A673 (cell line): ENCODE measurements around the gene OGDH. TPM values are rescaled to one million over a fixed set of nuclear protein-coding genes. Genes with fewer than 3 reads are reported as not detected.

Experiments used
- BruUV-seq: library from RNA; stranded (reverse); fragments of 400-500 nt; replicated peaks from 2 replicates; lab custom pipeline; 2021; lab: Mats Ljungman, UMichigan
- CTCF ChIA-PET: fragments of 300-600 bp; sonication (Branson Sonifier 250); formaldehyde crosslinking; loops from one replicate; lab custom pipeline; 2022; ENCODE audit warnings: antibody characterized with exemption; lab: Charles Lee
- POLR2A ChIA-PET: fragments of 300-600 bp; sonication (Branson Sonifier 250); formaldehyde crosslinking; loops from one replicate; lab custom pipeline; 2022; ENCODE audit warnings: antibody characterized with exemption; ENCODE audit not compliant: low non-redundant PET; lab: Charles Lee
- DNase-seq: peaks from one replicate; pipeline ENCODE4 v3.0.0-alpha.2; 2015; ENCODE audit warnings: low spot score
- H3K27ac ChIP-seq: fragments of 200-600 bp; sonication (generic); 2 replicates; pipeline ENCODE4 v1.5.1; 2016; ENCODE audit warnings: mixed run types, low read depth, mild to moderate bottlenecking, mixed read lengths, antibody characterized with exemption, low read length; ENCODE audit not compliant: poor library complexity, severe bottlenecking
- H3K27me3 ChIP-seq: fragments of 200-600 bp; sonication (generic); replicated peaks from 2 replicates; pipeline ENCODE4 v1.6.1; 2017; ENCODE audit warnings: mixed run types, low read depth, mild to moderate bottlenecking, mixed read lengths, antibody characterized with exemption, low read length; ENCODE audit not compliant: insufficient read depth, poor library complexity
- H3K36me3 ChIP-seq: fragments of 200-600 bp; sonication (generic); 2 replicates; pipeline ENCODE4 v1.6.1; 2016; ENCODE audit warnings: mixed run types, mild to moderate bottlenecking, mixed read lengths, antibody characterized with exemption, low read length; ENCODE audit not compliant: insufficient read depth, poor library complexity, severe bottlenecking
- H3K4me1 ChIP-seq: fragments of 200-600 bp; sonication (generic); 2 replicates; pipeline ENCODE4 v1.6.1; 2017; ENCODE audit warnings: mixed run types, mild to moderate bottlenecking, mixed read lengths, antibody characterized with exemption, low read length; ENCODE audit not compliant: insufficient read depth, poor library complexity, severe bottlenecking
- H3K4me3 ChIP-seq: fragments of 200-600 bp; sonication (generic); 2 replicates; pipeline ENCODE4 v1.5.1; 2016; ENCODE audit warnings: low read depth, mixed run types, mild to moderate bottlenecking, mixed read lengths, low read length; ENCODE audit not compliant: poor library complexity, severe bottlenecking
- H3K9me3 ChIP-seq: fragments of 200-600 bp; sonication (generic); 2 replicates; pipeline ENCODE4 v1.6.1; 2016; ENCODE audit warnings: mixed run types, low read depth, mild to moderate bottlenecking, mixed read lengths, antibody characterized with exemption, low read length; ENCODE audit not compliant: poor library complexity, severe bottlenecking
- EZH2 ChIP-seq: fragments of 200-600 bp; sonication (generic); IDR thresholded peaks from 2 replicates; pipeline ENCODE4 v1.6.1; 2017; ENCODE audit warnings: borderline replicate concordance, low read depth, mild to moderate bottlenecking, mixed read lengths, antibody characterized with exemption, low read length; ENCODE audit not compliant: poor library complexity, severe bottlenecking
- intact Hi-C: fragments of 100-400 bp; cut with micrococcal nuclease; formaldehyde crosslinking; loops from one replicate; pipeline ENCODE4 v1.10.0; 2022; ENCODE audit not compliant: unreplicated experiment
- total RNA-seq: library from RNA; stranded (reverse); gene quantifications from 2 replicates; pipeline ENCODE4 v1.2.3, GENCODE V29; 2021
- TF ChIP-seq, protein P1 (sequence below): fragments of 300-800, 200-600 bp; sonication (generic); conservative IDR thresholded peaks from 2 replicates; pipeline ENCODE4 v1.5.1; 2017; ENCODE audit warnings: low read depth, mild to moderate bottlenecking, antibody characterized with exemption, low read length, moderate library complexity, mixed read lengths

OGDH gene
- total RNA-seq, 1 experiment from 2014 or later = 111 TPM

DNA sequence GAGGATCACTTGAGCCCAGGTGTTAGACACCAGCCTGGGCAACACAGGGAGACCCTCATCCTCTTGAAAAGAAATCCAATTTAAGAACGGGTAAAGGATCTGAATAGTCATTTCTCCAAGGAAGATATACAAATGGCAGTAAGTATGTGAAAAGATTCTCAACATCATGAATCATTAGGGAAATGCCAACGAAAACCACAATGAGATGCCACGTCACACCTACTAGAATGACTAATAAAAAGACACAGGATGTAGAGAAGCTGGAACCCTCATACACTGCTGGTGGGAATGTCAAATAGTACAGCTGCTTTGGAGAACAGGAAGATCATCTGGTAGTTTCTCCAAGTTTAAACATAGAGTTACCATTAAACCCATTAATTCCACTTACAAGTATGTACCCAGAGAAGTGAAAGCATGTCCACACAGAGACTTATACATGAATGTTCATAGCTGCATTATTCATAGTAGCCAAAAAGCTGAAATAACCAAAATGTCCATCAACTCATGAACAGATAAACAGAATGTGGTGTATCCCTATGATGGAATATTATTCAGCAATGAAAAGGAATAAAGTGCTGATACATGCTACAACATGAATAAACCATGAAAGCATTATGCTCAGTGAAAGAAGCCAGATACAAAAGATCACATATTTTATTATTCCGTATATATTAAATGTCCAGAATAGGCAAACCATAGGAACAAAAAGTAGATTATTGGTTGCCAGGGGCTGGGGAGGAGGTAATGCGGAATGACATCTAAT lies 129.2 kb downstream of the OGDH start:
- Histone ChIP-seq H3K27ac (no peak overlapping the region), H3K4me3 (no peak overlapping the region), H3K36me3 (no peaks in the 10 kb centered on the region), H3K9me3 (no peaks in the 10 kb centered on the region), H3K4me1 (no peaks in the 10 kb centered on the region), H3K27me3 (no peaks in the 10 kb centered on the region)
- no TSS peak for BruUV-seq
- DNase-seq = peak; percentile 74
- ChIA-PET CTCF (interaction anchor here (0.6 kb wide), 1 partner anchor 716 kb away, joined by 3 read pairs; no protein-coding TSS in a partner anchor), POLR2A (no interaction called here)
- TF ChIP-seq, protein P1, sequence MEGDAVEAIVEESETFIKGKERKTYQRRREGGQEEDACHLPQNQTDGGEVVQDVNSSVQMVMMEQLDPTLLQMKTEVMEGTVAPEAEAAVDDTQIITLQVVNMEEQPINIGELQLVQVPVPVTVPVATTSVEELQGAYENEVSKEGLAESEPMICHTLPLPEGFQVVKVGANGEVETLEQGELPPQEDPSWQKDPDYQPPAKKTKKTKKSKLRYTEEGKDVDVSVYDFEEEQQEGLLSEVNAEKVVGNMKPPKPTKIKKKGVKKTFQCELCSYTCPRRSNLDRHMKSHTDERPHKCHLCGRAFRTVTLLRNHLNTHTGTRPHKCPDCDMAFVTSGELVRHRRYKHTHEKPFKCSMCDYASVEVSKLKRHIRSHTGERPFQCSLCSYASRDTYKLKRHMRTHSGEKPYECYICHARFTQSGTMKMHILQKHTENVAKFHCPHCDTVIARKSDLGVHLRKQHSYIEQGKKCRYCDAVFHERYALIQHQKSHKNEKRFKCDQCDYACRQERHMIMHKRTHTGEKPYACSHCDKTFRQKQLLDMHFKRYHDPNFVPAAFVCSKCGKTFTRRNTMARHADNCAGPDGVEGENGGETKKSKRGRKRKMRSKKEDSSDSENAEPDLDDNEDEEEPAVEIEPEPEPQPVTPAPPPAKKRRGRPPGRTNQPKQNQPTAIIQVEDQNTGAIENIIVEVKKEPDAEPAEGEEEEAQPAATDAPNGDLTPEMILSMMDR = no peak
- no peak for TF ChIP-seq EZH2
- intact Hi-C loops = no loop called here

DNA sequence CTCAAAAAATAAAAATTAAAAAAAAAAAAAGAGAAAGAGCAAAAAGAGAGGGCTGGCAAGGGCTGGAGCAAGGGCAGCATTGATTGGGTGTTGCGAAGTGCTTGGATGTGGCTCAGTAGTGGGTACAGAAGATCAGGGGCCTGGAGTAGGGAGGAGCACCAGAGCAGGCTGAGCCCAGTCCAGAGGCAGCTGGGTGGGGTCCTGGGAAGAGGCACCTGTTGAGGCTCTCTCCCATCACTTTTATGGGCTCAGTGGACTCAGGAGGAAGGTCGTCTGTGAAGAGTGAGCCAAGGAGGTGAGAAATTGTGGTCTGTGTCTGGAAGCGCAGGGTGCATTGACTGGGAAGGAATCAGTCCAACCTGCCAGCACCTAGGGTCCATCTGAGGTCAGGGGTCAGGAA lies 130.5 kb downstream of the OGDH start:
- no peak overlapping the region for H3K4me3 ChIP-seq
- DNase-seq = no peak
- no peaks in the 10 kb centered on the region for H3K4me1 ChIP-seq
- TF ChIP-seq, protein P1 = no peak
- no peak for TF ChIP-seq EZH2
- no peaks in the 10 kb centered on the region for H3K27me3 ChIP-seq
- BruUV-seq = no TSS peak
- H3K9me3 ChIP-seq = no peaks in the 10 kb centered on the region
- POLR2A ChIA-PET = no interaction called here
- CTCF ChIA-PET = no interaction called here
- no peaks in the 10 kb centered on the region for H3K36me3 ChIP-seq
- no peak overlapping the region for H3K27ac ChIP-seq
- intact Hi-C loops = no loop called here

DNA sequence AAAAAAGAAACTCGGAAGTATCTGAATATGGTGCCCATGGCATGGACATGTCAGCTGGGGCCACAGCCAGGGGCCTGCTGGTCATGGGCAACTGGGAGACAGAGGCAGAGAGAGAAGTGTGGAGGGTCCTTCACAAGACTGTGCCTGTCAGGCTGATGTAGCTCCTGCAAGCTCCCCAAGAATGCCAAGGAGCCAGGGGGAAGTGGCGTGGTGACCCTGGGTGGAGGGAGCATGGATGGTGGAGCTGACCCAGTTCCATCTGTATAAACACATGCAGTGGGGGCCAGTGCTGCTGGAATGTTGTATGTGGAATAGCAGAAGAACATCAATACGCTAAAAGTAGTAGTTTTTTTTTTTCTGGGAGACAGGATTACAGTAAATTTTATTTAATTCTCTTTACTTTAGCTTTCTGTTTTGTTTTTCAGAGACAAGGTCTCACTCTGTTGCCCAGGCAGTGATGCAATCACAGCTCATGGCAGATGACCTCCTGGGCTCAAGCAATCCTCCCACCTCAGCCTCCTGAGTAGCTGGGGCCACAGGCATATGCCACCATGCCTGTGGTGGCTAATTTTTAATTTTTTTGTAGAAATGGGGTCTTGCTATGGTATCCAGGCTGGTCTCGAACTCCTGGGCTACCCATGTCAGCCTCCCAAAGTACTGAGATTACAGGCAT lies 131.8 kb downstream of the OGDH start:
- Histone ChIP-seq H3K27me3 (no peaks in the 10 kb centered on the region), H3K9me3 (no peaks in the 10 kb centered on the region), H3K4me1 (no peaks in the 10 kb centered on the region), H3K36me3 (no peaks in the 10 kb centered on the region), H3K27ac (no peak overlapping the region), H3K4me3 (no peak overlapping the region)
- intact Hi-C loops = no loop called here
- TF ChIP-seq, protein P1 = no peak
- no peak for TF ChIP-seq EZH2
- ChIA-PET POLR2A (interaction anchor here (0.6 kb wide), 2 partner anchors 112 to 215 kb away, joined by 5 to 11 read pairs; no protein-coding TSS in a partner anchor), CTCF (no interaction called here)
- no TSS peak for BruUV-seq
- DNase-seq = no peak
